Measurements from ENCODE around the gene MED25. TPM values are rescaled to one million over a fixed set of nuclear protein-coding genes. Genes with fewer than 3 reads are reported as not detected.
"Not testable (repeated sequence)": the region's sequence is repeated elsewhere in the genome, so short reads cannot be mapped to it uniquely, and the experiment has no call there.

Gene MED25
- total RNA-seq, 1 donor from 2014 or later = 72.2 TPM

- H3K4me2 ChIP-seq (ENCODE audit: low read length) = peak overlapping the region; percentile 95
- H3K79me2 ChIP-seq (ENCODE audit: insufficient read depth, low read length) = peaks cover 28% of the 10 kb centered on the region
- Mint-ChIP-seq H3K4me3 (ENCODE audit: unreplicated experiment) (peak overlapping the region; percentile 20), H3K9me3 (ENCODE audit: unreplicated experiment) (no peaks in the 10 kb centered on the region), H3K36me3 (ENCODE audit: low read depth, unreplicated experiment) (peaks cover 3% of the 10 kb centered on the region), H3K27me3 (ENCODE audit: low read depth, unreplicated experiment) (no peaks in the 10 kb centered on the region), H3K4me1 (ENCODE audit: low read depth, unreplicated experiment) (peaks cover 10% of the 10 kb centered on the region), H3K27ac (ENCODE audit: unreplicated experiment) (no peak overlapping the region)
- no peak overlapping the region for H3K4me3 ChIP-seq (ENCODE audit: insufficient read depth, low read depth, low read length)
- no peaks in the 10 kb centered on the region for H3K36me3 ChIP-seq (ENCODE audit: insufficient read depth, low read length)
- H2AFZ ChIP-seq (ENCODE audit: low read depth, low read length) = no peak overlapping the region
- H3K9ac ChIP-seq (ENCODE audit: low read length) = peak overlapping the region; percentile 96
- H4K20me1 ChIP-seq (ENCODE audit: insufficient read depth, low read length) = peaks cover 12% of the 10 kb centered on the region
- FAIRE-seq = no peak
- H3K4me1 ChIP-seq (ENCODE audit: insufficient read depth, low read length) = peaks cover 18% of the 10 kb centered on the region
- H3K9me3 ChIP-seq (ENCODE audit: insufficient read depth, low read depth, low read length) = no peaks in the 10 kb centered on the region
- DNase-seq (ENCODE audit: low read depth) = no peak
- TF ChIP-seq CTCF (IDR thresholded peaks at IDR 0.05; ENCODE audit: insufficient read depth, low read depth, low read length) = no peak
- no peak for TF ChIP-seq EZH2 (IDR thresholded peaks at IDR 0.05; ENCODE audit: insufficient read depth, low read length)
- no peaks in the 10 kb centered on the region for H3K27me3 ChIP-seq (ENCODE audit: insufficient read depth, low read length)
- H3K27ac ChIP-seq (ENCODE audit: low read depth, low read length) = no peak overlapping the region
These were observed 1.5 kb upstream of the MED25 start for GRCh38 chr19:49816590-49816989.

GRCh38 chr19:49818649-49819370, 721 bp downstream of the MED25 start:
- Histone ChIP-seq H2AFZ (ENCODE audit: low read depth, low read length) (peak overlapping the region; percentile 81), H3K27ac (ENCODE audit: low read depth, low read length) (peak overlapping the region; percentile 98)
- TF ChIP-seq EZH2 (IDR thresholded peaks at IDR 0.05; ENCODE audit: insufficient read depth, low read length) (no peak), CTCF (IDR thresholded peaks at IDR 0.05; ENCODE audit: insufficient read depth, low read depth, low read length) (no peak)

GRCh38 chr19:49819452-49820115, 1.5 kb downstream of the MED25 start:
- H3K27ac ChIP-seq (ENCODE audit: low read depth, low read length); DNase-seq (ENCODE audit: low read depth); H3K36me3 Mint-ChIP-seq (ENCODE audit: low read depth, unreplicated experiment); H2AFZ ChIP-seq (ENCODE audit: low read depth, low read length); H3K27me3 Mint-ChIP-seq (ENCODE audit: low read depth, unreplicated experiment); H3K36me3 ChIP-seq (ENCODE audit: insufficient read depth, low read length); H3K9me3 Mint-ChIP-seq (ENCODE audit: unreplicated experiment); H3K27me3 ChIP-seq (ENCODE audit: insufficient read depth, low read length); H3K9me3 ChIP-seq (ENCODE audit: insufficient read depth, low read depth, low read length); FAIRE-seq; H3K4me1 ChIP-seq (ENCODE audit: insufficient read depth, low read length): not testable (repeated sequence)
- Histone ChIP-seq H3K4me3 (ENCODE audit: insufficient read depth, low read depth, low read length) (peak overlapping the region; percentile 91), H4K20me1 (ENCODE audit: insufficient read depth, low read length) (peaks cover 25% of the 10 kb centered on the region), H3K79me2 (ENCODE audit: insufficient read depth, low read length) (peaks cover 48% of the 10 kb centered on the region), H3K4me2 (ENCODE audit: low read length) (peak overlapping the region; percentile 95), H3K9ac (ENCODE audit: low read length) (peak overlapping the region; percentile 96)
- H3K27ac Mint-ChIP-seq (ENCODE audit: unreplicated experiment) = peak overlapping the region; percentile 95
- H3K4me3 Mint-ChIP-seq (ENCODE audit: unreplicated experiment) = peak overlapping the region; percentile 93
- peaks cover 10% of the 10 kb centered on the region for H3K4me1 Mint-ChIP-seq (ENCODE audit: low read depth, unreplicated experiment)

More at GRCh38 chr19:49818649-49819370, 721 bp downstream of the MED25 start:
- peak overlapping the region; percentile 95 for H3K27ac Mint-ChIP-seq (ENCODE audit: unreplicated experiment)
- Histone ChIP-seq H4K20me1 (ENCODE audit: insufficient read depth, low read length) (peaks cover 19% of the 10 kb centered on the region), H3K9ac (ENCODE audit: low read length) (peak overlapping the region; percentile 96), H3K36me3 (ENCODE audit: insufficient read depth, low read length) (peaks cover 5% of the 10 kb centered on the region), H3K4me3 (ENCODE audit: insufficient read depth, low read depth, low read length) (peak overlapping the region; percentile 91), H3K27me3 (ENCODE audit: insufficient read depth, low read length) (no peaks in the 10 kb centered on the region), H3K4me2 (ENCODE audit: low read length) (peak overlapping the region; percentile 95), H3K79me2 (ENCODE audit: insufficient read depth, low read length) (peaks cover 42% of the 10 kb centered on the region), H3K4me1 (ENCODE audit: insufficient read depth, low read length) (peaks cover 9% of the 10 kb centered on the region), H3K9me3 (ENCODE audit: insufficient read depth, low read depth, low read length) (no peaks in the 10 kb centered on the region)
- peaks cover 10% of the 10 kb centered on the region for H3K4me1 Mint-ChIP-seq (ENCODE audit: low read depth, unreplicated experiment)
- peaks cover 3% of the 10 kb centered on the region for H3K36me3 Mint-ChIP-seq (ENCODE audit: low read depth, unreplicated experiment)
- no peak for FAIRE-seq
- H3K27me3 Mint-ChIP-seq (ENCODE audit: low read depth, unreplicated experiment) = no peaks in the 10 kb centered on the region
- H3K4me3 Mint-ChIP-seq (ENCODE audit: unreplicated experiment) = peak overlapping the region; percentile 93
- no peaks in the 10 kb centered on the region for H3K9me3 Mint-ChIP-seq (ENCODE audit: unreplicated experiment)
- no peak for DNase-seq (ENCODE audit: low read depth)
